Natural killer cell (primary cell): ENCODE results near the gene WDR81. TPM values are rescaled to one million over a fixed set of nuclear protein-coding genes. Genes with fewer than 3 reads are reported as not detected.
"Not testable (repeated sequence)": the region's sequence is repeated elsewhere in the genome, so short reads cannot be mapped to it uniquely, and the experiment has no call there.

Experiments
- ATAC-seq, 3 donors: fragments of 150-1000 bp in 2 of 3; fragments of 200-7000 bp in 1 of 3; cut with Tn5 transposase; 1 replicate in 1 of 3; 2 replicates in 2 of 3; pipeline ENCODE4 v1.10.0; 2021; ENCODE audit warnings: mild to moderate bottlenecking in 2 of 3, moderate library complexity in 2 of 3
- DNase-seq, 2 donors: peaks; one replicate each; pipeline versions ENCODE4 v3.0.0 to v3.0.0-alpha.2; 2013 to 2021; ENCODE audit warnings: mixed read lengths in 1 of 2
- H3K27ac ChIP-seq: one replicate; pipeline ENCODE4 v1.5.1; 2013; ENCODE audit warnings: mild to moderate bottlenecking, low read length
- H3K27me3 ChIP-seq: one replicate; pipeline ENCODE4 v1.6.1; 2013; ENCODE audit warnings: low read length; ENCODE audit not compliant: control insufficient read depth, insufficient read depth
- H3K36me3 ChIP-seq: one replicate; pipeline ENCODE4 v1.6.1; 2013; ENCODE audit warnings: low read length; ENCODE audit not compliant: control insufficient read depth, insufficient read depth
- H3K4me1 ChIP-seq: one replicate; pipeline ENCODE4 v1.6.1; 2013; ENCODE audit warnings: low read length; ENCODE audit not compliant: control insufficient read depth, insufficient read depth
- H3K4me3 ChIP-seq: one replicate; pipeline ENCODE4 v1.5.1; 2013; ENCODE audit warnings: low read length
- H3K9me3 ChIP-seq: one replicate; pipeline ENCODE4 v1.6.1; 2013; ENCODE audit warnings: low read length; ENCODE audit not compliant: control insufficient read depth, insufficient read depth
- H3K27ac Mint-ChIP-seq, 2 donors: one replicate each; pipeline ENCODE4 v1.8.0; 2022; ENCODE audit warnings: mild to moderate bottlenecking in 2 of 2, mixed read lengths in 2 of 2, moderate library complexity in 1 of 2
- H3K27me3 Mint-ChIP-seq, 2 donors: one replicate each; pipeline ENCODE4 v1.8.0; 2022; ENCODE audit warnings: low read depth in 2 of 2, mixed read lengths in 2 of 2
- H3K36me3 Mint-ChIP-seq: one replicate; pipeline ENCODE4 v1.8.0; 2022; ENCODE audit warnings: mixed read lengths
- H3K4me1 Mint-ChIP-seq, 2 donors: one replicate each; pipeline ENCODE4 v1.8.0; 2022; ENCODE audit warnings: mixed read lengths in 2 of 2
- H3K4me3 Mint-ChIP-seq: one replicate; pipeline ENCODE4 v1.8.0; 2022; ENCODE audit warnings: mild to moderate bottlenecking, moderate library complexity, mixed read lengths
- H3K9me3 Mint-ChIP-seq, 2 donors: one replicate each; pipeline ENCODE4 v1.8.0; 2022; ENCODE audit warnings: mixed read lengths in 2 of 2
- CTCF ChIP-seq: fragments of 200-600 bp; IDR thresholded peaks from one replicate; pipeline ENCODE4 v1.8.0; 2022; ENCODE audit warnings: antibody characterized with exemption
- WGBS: methylation state at CpG from one replicate; pipeline ENCODE4 v1.1.7; 2013; ENCODE audit warnings: missing lambda C conversion rate; ENCODE audit not compliant: insufficient coverage; 5-methylcytosine and 5-hydroxymethylcytosine counted together
- intact Hi-C: fragments of 100-400 bp; cut with micrococcal nuclease; formaldehyde crosslinking; loops from one replicate; pipeline ENCODE4 v1.14.2; 2022
- total RNA-seq, 4 donors: library from RNA; stranded (reverse); fragments of 120-200 nt in 1 of 4; gene quantifications; one replicate each; pipeline versions ENCODE4 v1.2.3 to v1.2.4, GENCODE V29; 2013 to 2022

WDR81 gene
- total RNA-seq, 3 donors from 2014 or later (not counting 1 experiment from before 2014, with no cell fraction given): 40.8 to 54.2 (median 46.2) TPM

GRCh38 chr17:1762233-1762900 is 37.9 kb downstream of the WDR81 start:
- no peaks in the 10 kb centered on the region for H3K9me3 ChIP-seq
- DNase-seq: no peak
- Mint-ChIP-seq H3K4me3 (no peak overlapping the region), H3K9me3 (no peaks in the 10 kb centered on the region), H3K4me1 (peaks cover 15 to 34% of the 10 kb centered on the region in 2 donors), H3K27me3 (peaks cover under 1 to 12% of the 10 kb centered on the region in 2 donors), H3K27ac (no peak overlapping the region), H3K36me3 (no peaks in the 10 kb centered on the region)
- WGBS: 78% methylated on average over 21 of the region's 21 CpGs
- TF ChIP-seq CTCF: no peak
- H3K27me3 ChIP-seq: no peaks in the 10 kb centered on the region
- H3K36me3 ChIP-seq: no peaks in the 10 kb centered on the region
- H3K4me3 ChIP-seq: no peak overlapping the region
- no peak overlapping the region for H3K27ac ChIP-seq
- intact Hi-C loops: no loop called here
- H3K4me1 ChIP-seq: peaks cover 38% of the 10 kb centered on the region
- no peak for ATAC-seq

DNA sequence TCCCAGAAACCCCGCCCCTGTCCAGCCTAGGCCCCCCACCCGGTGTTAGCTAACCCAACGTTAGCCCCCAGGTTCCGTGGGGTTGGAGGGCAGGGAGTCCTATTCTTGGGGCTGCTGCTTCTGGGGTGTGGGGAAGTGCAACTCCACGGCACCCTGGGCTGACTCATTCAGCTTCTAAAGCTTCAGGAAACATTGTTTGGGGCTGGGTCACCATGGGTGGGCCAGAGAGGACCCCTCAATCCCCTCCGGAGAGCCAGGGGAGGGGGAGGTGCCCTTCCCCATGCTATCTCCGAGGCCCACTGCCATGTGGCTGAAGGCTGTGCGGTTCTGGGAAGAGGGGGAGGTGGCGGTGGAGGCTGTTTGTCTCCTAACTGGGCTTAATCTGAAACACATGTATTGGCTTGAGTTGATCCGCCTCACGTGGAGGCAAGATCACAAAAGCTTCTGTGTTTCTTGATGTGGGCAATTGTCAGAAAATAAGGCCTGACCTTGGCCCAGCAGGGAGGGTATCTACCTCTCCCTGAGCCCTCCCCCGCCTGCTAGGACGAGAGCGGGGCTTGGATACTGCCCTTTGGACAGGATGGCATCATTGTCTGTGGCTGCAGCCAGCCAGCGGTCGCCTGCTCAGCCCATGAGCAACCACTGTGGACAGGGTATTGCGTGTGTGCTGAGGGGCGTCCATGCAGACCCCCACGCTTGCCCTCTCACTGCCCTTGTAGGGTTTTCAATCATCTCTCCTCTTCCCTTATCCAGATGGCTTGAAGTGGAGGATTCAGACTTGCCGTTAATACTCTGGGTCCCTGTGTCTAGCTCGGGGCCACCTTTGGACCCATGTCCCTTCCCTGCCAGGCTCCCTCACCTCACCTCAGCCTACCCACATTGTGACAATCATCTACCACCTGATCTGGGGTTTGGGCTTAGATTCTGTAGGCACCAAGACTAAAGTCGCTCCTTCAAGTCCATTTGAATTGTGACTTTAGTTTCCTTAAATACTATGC is 38.7 kb downstream of the WDR81 start:
- no peak overlapping the region for H3K4me3 ChIP-seq
- peaks cover 38% of the 10 kb centered on the region for H3K4me1 ChIP-seq
- DNase-seq: peak in 1 of 2 donors; percentile 20

DNA sequence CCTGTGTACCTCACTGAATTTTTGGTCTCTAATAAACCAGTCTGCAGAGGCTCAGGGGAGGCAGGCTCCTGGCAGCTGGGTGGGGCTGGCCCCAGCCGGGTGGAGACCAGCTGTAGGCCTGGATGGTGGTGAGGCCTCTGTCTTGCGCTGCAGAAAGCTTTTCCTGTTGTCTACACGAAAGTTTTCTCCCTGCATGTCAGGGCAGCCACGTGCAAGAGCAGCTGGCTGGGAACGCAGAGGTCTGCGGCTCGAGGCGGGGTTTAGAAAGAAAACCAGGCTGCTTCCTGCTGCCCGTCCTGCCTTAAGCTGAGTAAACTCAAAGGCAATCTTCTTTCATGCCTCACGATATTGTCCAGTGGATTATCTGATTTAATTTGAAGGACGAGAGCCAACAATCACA is 39.8 kb downstream of the WDR81 start:
- DNase-seq: peak; percentile 23 to 83
- Histone ChIP-seq H3K27me3 (no peaks in the 10 kb centered on the region), H3K4me3 (no peak overlapping the region)

More for the DNA sequence above, 38.7 kb downstream of the WDR81 start:
- ATAC-seq: no peak
- Mint-ChIP-seq H3K27me3 (peaks cover 0 to 11% of the 10 kb centered on the region in 2 donors), H3K4me3 (no peak overlapping the region), H3K36me3 (no peaks in the 10 kb centered on the region), H3K9me3 (no peaks in the 10 kb centered on the region), H3K4me1 (peaks cover 15 to 34% of the 10 kb centered on the region in 2 donors), H3K27ac (peak overlapping the region; percentile 85 to 89)
- TF ChIP-seq CTCF: no peak
- Histone ChIP-seq H3K9me3 (no peaks in the 10 kb centered on the region), H3K36me3 (no peaks in the 10 kb centered on the region), H3K27ac (peak overlapping the region; percentile 62), H3K27me3 (no peaks in the 10 kb centered on the region)
- intact Hi-C loops: no loop called here
- 63% methylated on average over 22 of the region's 22 CpGs for WGBS

GRCh38 chr17:1764705-1765104 is 40.2 kb downstream of the WDR81 start:
- H3K27ac Mint-ChIP-seq: peak overlapping the region; percentile 85 to 89
- H3K4me1 Mint-ChIP-seq: peaks cover 15 to 28% of the 10 kb centered on the region in 2 donors
- H3K36me3 ChIP-seq, H3K9me3 Mint-ChIP-seq, ATAC-seq, H3K27me3 ChIP-seq, H3K9me3 ChIP-seq, H3K36me3 Mint-ChIP-seq, H3K4me3 ChIP-seq, DNase-seq, intact Hi-C loops, H3K27me3 Mint-ChIP-seq: not testable (repeated sequence)
- 75% methylated on average over 5 of the region's 7 CpGs for WGBS
- peak overlapping the region; percentile 59 for H3K4me3 Mint-ChIP-seq
- peak overlapping the region; percentile 62 for H3K27ac ChIP-seq
- H3K4me1 ChIP-seq: peaks cover 43% of the 10 kb centered on the region

More for the DNA sequence above, 39.8 kb downstream of the WDR81 start:
- H3K9me3 ChIP-seq: no peaks in the 10 kb centered on the region
- no peak for TF ChIP-seq CTCF
- Mint-ChIP-seq H3K9me3 (no peaks in the 10 kb centered on the region), H3K4me3 (peak overlapping the region; percentile 59), H3K27ac (peak overlapping the region; percentile 85 to 89), H3K27me3 (peaks cover 0 to 4% of the 10 kb centered on the region in 2 donors), H3K36me3 (no peaks in the 10 kb centered on the region), H3K4me1 (peaks cover 15 to 28% of the 10 kb centered on the region in 2 donors)
- no peaks in the 10 kb centered on the region for H3K36me3 ChIP-seq
- peaks cover 39% of the 10 kb centered on the region for H3K4me1 ChIP-seq
- WGBS: 3% methylated on average over 11 of the region's 11 CpGs
- intact Hi-C loops: no loop called here
- ATAC-seq: peak; percentile 68 to 91 (median 70)
- peak overlapping the region; percentile 62 for H3K27ac ChIP-seq
